HL-60/S4 (cell line): Measurements from ENCODE around the gene UNC50.
"Not testable (repeated sequence)": the region's sequence is repeated elsewhere in the genome, so short reads cannot be mapped to it uniquely, and the experiment has no call there.

Source experiments
- in situ Hi-C: fragments of 300-500 bp; cut with MboI; formaldehyde crosslinking; loops from 2 replicates; pipeline ENCODE4 v1.14.3; 2022; ENCODE audit warnings: low sequenced_read_pairs

Gene UNC50

DNA sequence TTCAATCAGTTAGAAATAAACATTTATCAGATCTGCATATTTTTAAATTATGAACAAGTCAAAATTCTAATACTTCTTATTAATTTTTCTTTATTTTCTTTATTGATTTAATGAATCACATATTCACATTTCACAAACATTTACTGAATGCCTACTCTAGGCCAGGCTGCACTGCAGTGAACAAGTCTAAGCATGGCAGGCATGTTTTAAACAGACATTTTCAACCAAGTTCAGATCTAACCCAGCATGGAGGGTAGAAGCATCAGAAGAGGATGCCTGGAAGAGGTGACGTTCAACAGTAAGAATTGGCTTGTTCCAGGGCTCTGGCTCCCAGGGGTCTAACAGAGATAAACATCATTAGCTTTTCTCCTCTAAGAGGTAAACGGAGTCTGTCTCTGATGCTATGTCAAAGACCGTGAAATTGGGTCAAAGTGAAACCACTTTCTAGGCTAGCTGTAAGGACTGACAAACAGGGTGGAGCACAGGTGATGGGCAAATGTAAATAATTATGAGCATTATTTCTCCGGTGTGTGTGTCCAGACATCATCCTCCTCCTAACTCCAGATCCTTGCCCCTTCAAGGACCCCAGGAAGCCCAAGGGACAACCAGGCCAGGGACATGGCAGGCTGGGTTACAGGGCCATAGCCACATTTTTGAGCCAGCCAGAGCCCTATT lies 50.6 kb downstream of the UNC50 start:
- in situ Hi-C loops = no loop called here

DNA sequence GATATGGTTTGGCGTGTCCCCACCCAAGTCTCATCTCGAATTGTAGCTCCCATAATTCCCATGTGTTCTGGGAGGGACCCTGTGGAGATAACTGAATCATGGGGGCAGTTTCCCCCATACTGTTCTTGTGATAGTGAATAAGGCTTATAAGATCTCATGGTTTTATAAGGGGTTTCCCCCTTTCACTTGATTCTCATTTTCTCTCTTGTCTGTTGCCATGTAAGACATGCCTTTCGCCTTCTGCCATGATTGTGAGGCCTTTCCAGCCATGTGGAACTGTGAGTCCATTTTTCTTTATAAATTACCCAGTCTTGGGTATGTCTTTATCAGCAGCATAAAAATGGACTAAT lies 51.1 kb downstream of the UNC50 start:
- in situ Hi-C loops = not testable (repeated sequence)

DNA sequence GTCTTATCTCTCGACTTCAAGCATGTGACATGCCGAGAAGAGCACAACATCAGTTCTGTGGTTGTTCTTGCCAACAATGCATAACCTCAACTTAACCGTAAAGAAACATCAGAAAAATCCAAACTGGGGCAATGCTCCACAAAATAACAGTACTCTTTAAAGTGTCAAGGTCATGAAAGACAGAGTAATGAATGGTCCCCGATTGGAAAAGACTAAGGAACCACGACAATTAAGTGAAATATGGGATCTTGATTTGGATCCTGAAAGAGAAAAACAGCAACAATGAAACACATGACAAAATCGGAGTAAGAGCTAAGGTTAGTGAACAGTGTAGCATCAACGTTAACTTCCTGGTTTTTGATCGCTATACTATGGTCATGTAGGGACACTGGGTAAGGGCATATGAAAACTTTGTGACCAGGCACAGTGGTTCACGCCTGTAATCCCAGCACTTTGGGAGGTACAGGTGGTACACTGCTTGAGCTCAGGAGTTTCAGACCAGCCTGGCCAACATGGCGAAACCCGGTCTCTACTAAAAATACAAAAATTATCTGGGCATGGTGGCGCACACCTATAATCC lies 55.2 kb downstream of the UNC50 start:
- in situ Hi-C loops = no loop called here

DNA sequence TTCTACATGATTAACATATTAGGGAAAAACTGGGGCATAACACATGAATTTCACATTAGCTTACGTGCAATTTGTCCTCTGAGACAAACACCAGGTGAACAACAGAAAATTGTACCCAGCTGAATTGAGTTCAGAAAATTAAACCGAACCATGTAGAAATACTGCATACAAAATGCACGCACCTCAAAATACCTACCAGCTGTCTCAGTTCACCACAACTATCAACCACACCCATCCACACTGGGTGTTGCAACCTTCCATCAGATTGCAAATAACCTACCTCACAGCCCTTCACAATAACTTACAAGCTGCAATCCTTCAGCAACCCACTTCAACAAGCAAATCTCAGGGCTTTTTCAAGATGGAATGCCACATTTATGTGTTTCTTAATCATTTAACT lies 55.9 kb downstream of the UNC50 start:
- in situ Hi-C loops = no loop called here

DNA sequence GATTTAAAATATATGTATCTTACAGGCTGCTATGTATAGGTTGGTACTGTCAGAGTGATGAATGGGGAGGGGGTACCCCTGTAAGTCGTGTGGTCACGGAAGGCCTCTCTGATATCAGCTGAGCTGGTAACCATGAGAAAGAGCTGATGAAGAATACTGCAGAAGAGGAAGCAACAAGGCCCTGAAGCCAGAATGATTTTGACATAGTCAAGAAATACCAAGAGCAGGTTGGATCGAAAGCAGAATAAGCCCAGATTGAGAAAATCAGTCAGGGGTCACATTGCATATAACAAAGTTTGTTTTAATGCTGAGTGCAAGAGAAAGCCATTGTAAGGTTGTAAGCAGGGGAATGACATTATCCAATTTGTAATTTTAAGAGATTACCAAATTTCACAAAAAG lies 57.3 kb downstream of the UNC50 start:
- in situ Hi-C loops = no loop called here
